H1 (cell line): ENCODE measurements around the gene FAM149B1. TPM values are rescaled to one million over a fixed set of nuclear protein-coding genes. Genes with fewer than 3 reads are reported as not detected.

Experiments used
- CTCF ChIA-PET: fragments of 300-600 bp; sonication (Branson Sonifier 250); formaldehyde crosslinking; loops from one replicate; lab custom pipeline; 2021; ENCODE audit not compliant: partially characterized antibody; lab: Charles Lee
- POLR2A ChIA-PET: fragments of 300-600 bp; sonication (Branson Sonifier 250); formaldehyde crosslinking; loops from one replicate; lab custom pipeline; 2021; ENCODE audit warnings: inconsistent platforms; ENCODE audit not compliant: partially characterized antibody; lab: Charles Lee
- DNase-seq, 2 experiments: peaks; one replicate each; pipeline versions ENCODE4 v3.0.0 to v3.0.0-alpha.2; 2010 to 2022; ENCODE audit warnings: low spot score in 2 of 2, low read depth in 1 of 2, mixed read lengths in 1 of 2
- FAIRE-seq: peaks from 2 replicates; lab custom pipeline; 2011; peaks lifted over from hg19 to GRCh38; lab: Jason Lieb, UNC
- H2AFZ ChIP-seq: 2 replicates; pipeline ENCODE4 v1.8.1; 2012; ENCODE audit warnings: low read length, inconsistent platforms
- H2AK5ac ChIP-seq: 2 replicates; pipeline ENCODE4 v1.6.1; 2013; ENCODE audit warnings: low read depth, low read length
- H2BK120ac ChIP-seq: replicated peaks from 2 replicates; pipeline ENCODE3; 2013; ENCODE audit warnings: low read depth, low read length, inconsistent platforms
- H2BK12ac ChIP-seq: 2 replicates; pipeline ENCODE4 v1.6.1; 2013; ENCODE audit warnings: low read depth, low read length
- H2BK15ac ChIP-seq: 2 replicates; pipeline ENCODE4 v1.6.1; 2013; ENCODE audit warnings: low read length
- H2BK20ac ChIP-seq: 2 replicates; pipeline ENCODE4 v1.6.1; 2013; ENCODE audit warnings: low read length
- H2BK5ac ChIP-seq: 2 replicates; pipeline ENCODE4 v1.6.1; 2013; ENCODE audit warnings: low read depth, low read length
- H3K14ac ChIP-seq: 2 replicates; pipeline ENCODE4 v1.6.1; 2013; ENCODE audit warnings: inconsistent platforms; ENCODE audit not compliant: insufficient read length
- H3K18ac ChIP-seq: 2 replicates; pipeline ENCODE4 v1.6.1; 2013; ENCODE audit warnings: low read length; ENCODE audit errors: extremely low read depth
- H3K23ac ChIP-seq: 2 replicates; pipeline ENCODE4 v1.6.1; 2013; ENCODE audit warnings: inconsistent platforms; ENCODE audit not compliant: insufficient read length
- H3K23me2 ChIP-seq: 2 replicates; pipeline ENCODE4 v1.6.1; 2013; ENCODE audit warnings: low read depth, low read length
- H3K27ac ChIP-seq: 2 replicates; pipeline ENCODE4 v1.6.1; 2011; ENCODE audit warnings: low read depth, low read length, inconsistent platforms
- H3K27me3 ChIP-seq, 4 experiments: replicated peaks in 1 of 4; 1 replicate in 1 of 4; 2 replicates in 3 of 4; pipeline versions ENCODE4 v1.6.1 to v1.8.1; 2011 to 2013; ENCODE audit warnings: low read length in 3 of 4, mild to moderate bottlenecking in 3 of 4, inconsistent platforms in 2 of 4, mixed read lengths in 2 of 4, moderate library complexity in 1 of 4; ENCODE audit not compliant: control insufficient read depth in 3 of 4, insufficient read depth in 3 of 4; ENCODE audit errors: extremely low read depth in 1 of 4
- H3K36me3 ChIP-seq, 4 experiments: 2 replicates each; pipeline versions ENCODE4 v1.6.1 to v1.8.1; 2011 to 2013; ENCODE audit warnings: mild to moderate bottlenecking in 4 of 4, low read length in 3 of 4, moderate library complexity in 2 of 4, control low read depth in 1 of 4, inconsistent platforms in 1 of 4; ENCODE audit not compliant: insufficient read depth in 4 of 4, control insufficient read depth in 2 of 4
- H3K4ac ChIP-seq: replicated peaks from 2 replicates; pipeline ENCODE3; 2013; ENCODE audit warnings: low read length, low read depth, mixed read lengths, inconsistent platforms; ENCODE audit not compliant: insufficient read length
- H3K4me1 ChIP-seq, 4 experiments: replicated peaks in 1 of 4; 1 replicate in 1 of 4; 2 replicates in 3 of 4; pipeline versions ENCODE4 v1.6.1 to v1.8.1; 2011 to 2013; ENCODE audit warnings: low read length in 3 of 4, inconsistent platforms in 2 of 4, mixed read lengths in 1 of 4; ENCODE audit not compliant: insufficient read depth in 4 of 4, control insufficient read depth in 3 of 4
- H3K4me2 ChIP-seq, 2 experiments: 2 replicates each; pipeline versions ENCODE4 v1.6.1 to v1.8.1; 2011 to 2013; ENCODE audit warnings: low read depth in 2 of 2, low read length in 2 of 2, control low read depth in 1 of 2, inconsistent platforms in 1 of 2, mild to moderate bottlenecking in 1 of 2; ENCODE audit not compliant: insufficient read depth in 1 of 2
- H3K4me3 ChIP-seq, 4 experiments: fragments of 200-600, 300-600 bp in 1 of 4; sonication (generic), shearing (Covaris generic), sonication (Bioruptor Twin) in 1 of 4; 2 replicates each; pipeline versions ENCODE4 v1.5.1 to v1.8.1; 2011 to 2016; ENCODE audit warnings: low read length in 4 of 4, low read depth in 3 of 4, control low read depth in 2 of 4, inconsistent platforms in 2 of 4, mild to moderate bottlenecking in 2 of 4, mixed read lengths in 1 of 4, moderate library complexity in 1 of 4; ENCODE audit not compliant: insufficient read depth in 2 of 4; ENCODE audit errors: extremely low read depth in 1 of 4
- H3K56ac ChIP-seq: replicated peaks from 2 replicates; pipeline ENCODE3; 2013; ENCODE audit warnings: low read depth, mild to moderate bottlenecking, mixed read lengths, low read length, inconsistent platforms; ENCODE audit not compliant: insufficient read length
- H3K79me1 ChIP-seq: 2 replicates; pipeline ENCODE4 v1.6.1; 2013; ENCODE audit warnings: low read depth, low read length, control low read depth
- H3K79me2 ChIP-seq, 2 experiments: 2 replicates each; pipeline versions ENCODE4 v1.6.1 to v1.8.1; 2012 to 2013; ENCODE audit warnings: low read length in 2 of 2, mild to moderate bottlenecking in 2 of 2, inconsistent platforms in 1 of 2; ENCODE audit not compliant: insufficient read depth in 2 of 2, control insufficient read depth in 1 of 2
- H3K9ac ChIP-seq, 4 experiments: replicated peaks in 1 of 4; 1 replicate in 1 of 4; 2 replicates in 3 of 4; pipeline versions ENCODE4 v1.6.1 to v1.8.1; 2011 to 2013; ENCODE audit warnings: low read depth in 3 of 4, low read length in 3 of 4, control low read depth in 2 of 4, mild to moderate bottlenecking in 2 of 4, moderate library complexity in 2 of 4, inconsistent platforms in 1 of 4; ENCODE audit errors: extremely low read depth in 1 of 4
- H3K9me3 ChIP-seq, 2 experiments: 2 replicates each; pipeline versions ENCODE4 v1.6.1 to v1.8.1; 2012 to 2013; ENCODE audit warnings: mild to moderate bottlenecking in 2 of 2, moderate library complexity in 2 of 2, control low read depth in 1 of 2, inconsistent platforms in 1 of 2, low read depth in 1 of 2, low read length in 1 of 2, mixed read lengths in 1 of 2; ENCODE audit not compliant: insufficient read depth in 2 of 2
- H4K20me1 ChIP-seq, 2 experiments: replicated peaks in 1 of 2; 2 replicates each; pipeline versions ENCODE3 to v1.8.1; 2011 to 2013; ENCODE audit warnings: inconsistent platforms in 2 of 2, low read length in 2 of 2, mild to moderate bottlenecking in 1 of 2; ENCODE audit not compliant: insufficient read depth in 2 of 2, control insufficient read depth in 1 of 2
- H4K5ac ChIP-seq: 2 replicates; pipeline ENCODE4 v1.6.1; 2013; ENCODE audit warnings: low read length, low read depth, mixed read lengths, inconsistent platforms; ENCODE audit not compliant: insufficient read length
- H4K8ac ChIP-seq: 2 replicates; pipeline ENCODE4 v1.8.0; 2013; ENCODE audit warnings: mild to moderate bottlenecking, moderate library complexity, low read length, inconsistent platforms; ENCODE audit not compliant: insufficient read depth; ENCODE audit errors: extremely low read depth
- H4K91ac ChIP-seq: replicated peaks from 2 replicates; pipeline ENCODE3; 2013; ENCODE audit warnings: low read length, mixed read lengths, inconsistent platforms; ENCODE audit not compliant: insufficient read length
- BACH1 ChIP-seq: IDR thresholded peaks from 2 replicates; pipeline ENCODE4 v1.6.1; 2012; ENCODE audit warnings: low read length, improper control_type of control experiment
- BRCA1 ChIP-seq: IDR thresholded peaks from 2 replicates; pipeline ENCODE4 v1.6.1; 2012; ENCODE audit warnings: low read depth, low read length, improper control_type of control experiment
- CHD2 ChIP-seq: IDR thresholded peaks from 2 replicates; pipeline ENCODE4 v1.6.1; 2012; ENCODE audit warnings: low read length, improper control_type of control experiment
- GTF2F1 ChIP-seq: IDR thresholded peaks from 2 replicates; pipeline ENCODE4 v1.6.1; 2012; ENCODE audit warnings: low read depth, low read length, improper control_type of control experiment, borderline replicate concordance
- JUN ChIP-seq: IDR thresholded peaks from 2 replicates; pipeline ENCODE4 v1.6.1; 2011; ENCODE audit warnings: low read depth, mild to moderate bottlenecking, improper control_type of control experiment, low read length
- RAD21 ChIP-seq, 2 experiments: IDR thresholded peaks in 1 of 2; conservative IDR thresholded peaks in 1 of 2; 2 replicates each; pipeline ENCODE4 v1.6.1; 2011; ENCODE audit warnings: low read depth in 2 of 2, low read length in 2 of 2, improper control_type of control experiment in 1 of 2, inconsistent platforms in 1 of 2, mild to moderate bottlenecking in 1 of 2, moderate library complexity in 1 of 2
- RFX5 ChIP-seq: IDR thresholded peaks from 2 replicates; pipeline ENCODE4 v1.6.1; 2011; ENCODE audit warnings: low read depth, low read length, improper control_type of control experiment, borderline replicate concordance
- RNF2 ChIP-seq: fragments of 200-900, 300-1000 bp; sonication (generic); IDR thresholded peaks from 2 replicates; pipeline ENCODE4 v1.7.1; 2016; ENCODE audit warnings: borderline replicate concordance, low read depth, mild to moderate bottlenecking, antibody characterized with exemption, low read length; ENCODE audit not compliant: poor library complexity, severe bottlenecking; ENCODE audit errors: missing control alignments
- RXRA ChIP-seq: IDR thresholded peaks from 2 replicates; pipeline ENCODE4 v1.6.1; 2011; ENCODE audit warnings: low read depth, mild to moderate bottlenecking, low read length, moderate library complexity; ENCODE audit not compliant: insufficient read depth
- SP2 ChIP-seq: IDR thresholded peaks from 2 replicates; pipeline ENCODE4 v1.6.1; 2012; ENCODE audit warnings: mild to moderate bottlenecking, low read length, inconsistent platforms
- SP4 ChIP-seq: IDR thresholded peaks from 2 replicates; pipeline ENCODE4 v1.6.1; 2012; ENCODE audit warnings: low read length, inconsistent platforms
- SUZ12 ChIP-seq: fragments of 200-600 bp; sonication (generic); IDR thresholded peaks from 2 replicates; pipeline ENCODE4 v1.6.1; 2012; ENCODE audit warnings: mild to moderate bottlenecking, inconsistent platforms, low read length, moderate library complexity, mixed read lengths
- TAF7 ChIP-seq: optimal IDR thresholded peaks from 2 replicates; pipeline ENCODE3; 2011; ENCODE audit warnings: low read depth, mild to moderate bottlenecking, inconsistent platforms, low read length, moderate library complexity, borderline replicate concordance
- TBP ChIP-seq: IDR thresholded peaks from 2 replicates; pipeline ENCODE4 v1.6.1; 2011; ENCODE audit warnings: low read depth, low read length, improper control_type of control experiment
- ZNF274 ChIP-seq: IDR thresholded peaks from 2 replicates; pipeline ENCODE4 v1.7.0; 2012; ENCODE audit warnings: low read length, borderline replicate concordance; ENCODE audit errors: extremely low read depth
- WGBS, 2 experiments: shearing (Covaris generic) in 1 of 2; methylation state at CpG; one replicate each; pipeline versions ENCODE4 v1.1.6 to v1.1.7; 2013 to 2015; ENCODE audit warnings: low lambda C conversion rate in 2 of 2, mixed read lengths in 2 of 2, inconsistent platforms in 1 of 2, low coverage in 1 of 2, missing lambda C conversion rate in 1 of 2; ENCODE audit not compliant: insufficient replicate concordance in 2 of 2, insufficient coverage in 1 of 2, insufficient read length in 1 of 2; ENCODE audit errors: extremely low coverage in 1 of 2, missing lambda C conversion rate in 1 of 2; 5-methylcytosine and 5-hydroxymethylcytosine counted together
- polyA plus RNA-seq, 7 experiments: library from polyadenylated mRNA; depleted of rRNA in 3 of 7; stranded (reverse) in 5 of 7; unstranded in 2 of 7; fragments of >200 nt in 5 of 7; fragments of 200-250 nt in 2 of 7; gene quantifications; 1 replicate in 5 of 7; 2 replicates in 1 of 7; 4 replicates in 1 of 7; pipeline versions ENCODE4 v1.2.1 to v1.2.3, GENCODE V29; 2011 to 2013; ENCODE audit warnings: missing spikeins in 2 of 7, mixed read lengths in 2 of 7
- total RNA-seq: library from RNA; stranded (reverse); fragmentation: NEBNext Ultra II Directional; extraction: Animal tissue kit (Norgen Biotek cat#: 25700); gene quantifications from 2 replicates; pipeline ENCODE4 v1.2.1, GENCODE V29; 2021

Gene FAM149B1
- total and polyA plus RNA-seq, 2 of the 8 experiments (the other 6 are each of a cell fraction or from before 2014, with no cell fraction given) = 16.8 to 21.9 TPM

GRCh38 chr10:73293461-73293860, 125.5 kb downstream of the FAM149B1 start:
- no peak overlapping the region for H3K4me2 ChIP-seq
- H2AK5ac ChIP-seq = no peak overlapping the region
- no peaks in the 10 kb centered on the region for H3K4me1 ChIP-seq
- TF ChIP-seq JUN (no peak), SP4 (no peak), SP2 (no peak), RAD21 (IDR thresholded peaks at IDR 0.05 in 1 of 2, conservative IDR thresholded peaks at IDR 0.05 in 1 of 2; ENCODE audit: low read depth in 2 of 2, low read length in 2 of 2) (no peak), RNF2 (no peak), SUZ12 (no peak), BACH1 (no peak), GTF2F1 (no peak), ZNF274 (no peak), BRCA1 (no peak), RXRA (no peak), CHD2 (no peak), TBP (no peak), TAF7 (no peak), RFX5 (no peak)

More at GRCh38 chr10:73293461-73293860, 125.5 kb downstream of the FAM149B1 start:
- no peak overlapping the region for H3K27ac ChIP-seq
- no peak overlapping the region for H3K56ac ChIP-seq
- H3K4ac ChIP-seq = no peak overlapping the region
- H3K14ac ChIP-seq = no peak overlapping the region
- H3K18ac ChIP-seq = no peak overlapping the region
- POLR2A ChIA-PET = no interaction called here
- H2BK5ac ChIP-seq = no peak overlapping the region
- no peak overlapping the region for H2AFZ ChIP-seq
- no peak overlapping the region for H3K23ac ChIP-seq
- no peak overlapping the region for H4K91ac ChIP-seq
- no peaks in the 10 kb centered on the region for H3K27me3 ChIP-seq
- H3K9me3 ChIP-seq = peaks cover 1 to 2% of the 10 kb centered on the region in 2 experiments; a peak in 3 of 4 replicates
- no peak overlapping the region for H3K9ac ChIP-seq
- WGBS, 2 experiments = 78% methylated on average over 3 of the region's 3 CpGs; no CpG with 5 or more reads in 1 of the 2 experiments
- no peak overlapping the region for H2BK12ac ChIP-seq
- FAIRE-seq = no peak
- H4K20me1 ChIP-seq = no peaks in the 10 kb centered on the region
- CTCF ChIA-PET = interaction anchor here (0.9 to 1.3 kb wide), 2 partner anchors 30 to 59 kb away, joined by 3 read pairs; no protein-coding TSS in a partner anchor
- no peaks in the 10 kb centered on the region for H3K79me2 ChIP-seq
- no peak overlapping the region for H4K8ac ChIP-seq
- no peak overlapping the region for H2BK20ac ChIP-seq
- no peaks in the 10 kb centered on the region for H3K23me2 ChIP-seq
- no peak overlapping the region for H2BK120ac ChIP-seq
- H2BK15ac ChIP-seq = no peak overlapping the region
- H3K79me1 ChIP-seq = no peaks in the 10 kb centered on the region
- H3K36me3 ChIP-seq = no peaks in the 10 kb centered on the region
- DNase-seq = no peak
- H4K5ac ChIP-seq = no peak overlapping the region
- no peak overlapping the region for H3K4me3 ChIP-seq
